D341Med (cell line): ENCODE measurements around the gene ZNF598.
A peak's percentile ranks its signal among the peaks of the same experiment; 100 is the strongest.

Experiments
- DNase-seq: peaks from one replicate; pipeline ENCODE4 v3.0.0; 2012; ENCODE audit warnings: low spot score

Gene ZNF598

GRCh38 chr16:1990351-1991134 is 19.1 kb downstream of the ZNF598 start:
- no peak for DNase-seq

DNA sequence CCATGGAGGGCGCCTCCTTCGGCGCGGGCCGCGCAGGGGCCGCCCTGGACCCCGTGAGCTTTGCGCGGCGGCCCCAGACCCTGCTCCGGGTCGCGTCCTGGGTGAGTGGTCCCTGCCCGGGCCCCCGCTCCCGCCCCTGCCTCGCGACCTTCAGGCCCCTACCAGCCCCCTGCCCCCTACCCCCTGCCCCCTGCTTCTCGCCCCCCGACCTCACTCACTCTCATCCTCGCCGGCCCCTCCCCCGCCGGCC is 19.6 kb downstream of the ZNF598 start:
- no peak for DNase-seq

DNA sequence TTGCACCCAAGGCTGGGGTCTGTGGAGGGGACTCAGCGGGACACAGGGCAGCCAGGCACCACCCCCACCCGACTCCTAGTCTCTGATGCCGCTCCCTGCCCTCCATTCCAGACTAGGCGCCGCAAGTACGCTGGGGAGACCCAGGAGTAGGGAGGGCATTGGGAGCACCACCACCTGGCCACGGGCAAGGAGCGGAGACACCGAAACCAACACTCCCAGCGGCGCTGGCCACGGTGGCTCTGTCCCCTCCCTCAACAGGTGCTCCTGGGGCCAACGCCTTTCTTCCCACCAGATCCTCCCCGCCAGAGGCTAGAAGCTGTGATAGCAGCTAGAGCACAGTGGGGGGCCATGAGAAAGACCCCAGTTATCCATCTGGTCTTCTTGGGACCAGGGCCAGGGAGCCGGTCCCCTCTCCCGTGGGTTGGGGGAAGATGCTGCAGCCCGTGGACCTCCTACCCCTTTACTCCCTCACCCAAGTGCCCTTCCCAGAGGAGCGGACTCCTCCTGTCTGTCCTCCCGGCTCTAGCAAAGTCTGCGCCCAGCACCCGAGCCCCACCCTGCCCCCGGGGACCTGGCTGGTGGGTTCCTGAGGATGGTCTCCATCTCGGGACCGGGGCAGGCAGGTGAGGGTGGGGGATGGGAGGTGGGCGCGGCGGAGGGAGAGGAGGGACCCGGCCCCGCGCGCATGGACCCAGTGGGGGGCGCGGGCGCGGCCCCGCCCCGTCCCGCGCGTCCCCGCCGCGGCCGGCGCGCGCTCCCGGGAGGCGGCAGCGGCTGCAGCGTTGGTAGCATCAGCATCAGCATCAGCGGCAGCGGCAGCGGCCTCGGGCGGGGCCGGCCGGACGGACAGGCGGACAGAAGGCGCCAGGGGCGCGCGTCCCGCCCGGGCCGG is 20.2 kb downstream of the ZNF598 start, which contains the start of gene SYNGR3:
SYNGR3 (plus strand) TSS at position 762 of the 892 bp plus-strand sequence. CDS start 133 bp downstream, outside the sequence.
- DNase-seq = peak; percentile 70

- DNase-seq = no peak
Measured at GRCh38 chr16:1987198-1987597, 22.4 kb downstream of the ZNF598 start.

- DNase-seq = no peak
Measured at GRCh38 chr16:1985466-1986150, 24.0 kb downstream of the ZNF598 start.

DNA sequence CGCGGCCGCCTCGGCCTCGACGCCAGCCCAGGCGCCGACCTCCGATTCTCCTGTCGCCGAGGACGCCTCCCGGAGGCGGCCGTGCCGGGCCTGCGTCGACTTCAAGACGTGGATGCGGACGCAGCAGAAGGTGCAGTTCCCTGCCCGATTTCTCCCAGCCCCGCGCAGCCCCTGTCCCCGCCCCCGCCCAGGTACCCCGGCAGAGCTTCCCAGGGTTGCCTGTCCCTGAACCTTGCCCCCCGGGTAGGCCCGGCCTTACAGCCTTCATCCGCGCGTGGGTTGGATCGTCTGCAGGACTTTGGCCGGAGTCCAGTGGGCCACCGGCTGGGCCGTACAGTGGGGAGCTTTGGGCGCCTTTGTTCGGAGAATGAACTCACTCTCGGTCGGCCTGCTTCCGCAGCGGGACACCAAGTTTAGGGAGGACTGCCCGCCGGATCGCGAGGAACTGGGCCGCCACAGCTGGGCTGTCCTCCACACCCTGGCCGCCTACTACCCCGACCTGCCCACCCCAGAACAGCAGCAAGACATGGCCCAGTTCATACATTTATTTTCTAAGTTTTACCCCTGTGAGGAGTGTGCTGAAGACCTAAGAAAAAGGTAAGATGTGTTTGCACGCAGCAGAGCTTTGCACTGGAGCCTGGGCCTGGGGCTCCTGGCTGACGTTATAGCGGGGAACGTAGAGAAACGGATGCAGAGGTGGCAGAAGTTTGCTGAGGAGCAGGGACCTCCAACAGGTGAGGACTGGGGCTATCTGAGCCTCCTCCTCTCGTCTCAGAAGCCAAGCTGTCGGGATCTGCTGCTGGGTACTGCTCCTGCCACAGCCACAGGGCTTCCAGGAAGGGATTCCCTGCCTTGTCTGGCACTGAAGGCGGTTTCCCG is 25.0 kb downstream of the ZNF598 start:
- DNase-seq = no peak

- peak; percentile 97 for DNase-seq
Measured at GRCh38 chr16:1983544-1984346, 25.9 kb downstream of the ZNF598 start, which contains the start of gene GFER. GFER (plus strand) TSS chr16:1984193; CDS start chr16:1984219, 26 bp downstream.

DNA sequence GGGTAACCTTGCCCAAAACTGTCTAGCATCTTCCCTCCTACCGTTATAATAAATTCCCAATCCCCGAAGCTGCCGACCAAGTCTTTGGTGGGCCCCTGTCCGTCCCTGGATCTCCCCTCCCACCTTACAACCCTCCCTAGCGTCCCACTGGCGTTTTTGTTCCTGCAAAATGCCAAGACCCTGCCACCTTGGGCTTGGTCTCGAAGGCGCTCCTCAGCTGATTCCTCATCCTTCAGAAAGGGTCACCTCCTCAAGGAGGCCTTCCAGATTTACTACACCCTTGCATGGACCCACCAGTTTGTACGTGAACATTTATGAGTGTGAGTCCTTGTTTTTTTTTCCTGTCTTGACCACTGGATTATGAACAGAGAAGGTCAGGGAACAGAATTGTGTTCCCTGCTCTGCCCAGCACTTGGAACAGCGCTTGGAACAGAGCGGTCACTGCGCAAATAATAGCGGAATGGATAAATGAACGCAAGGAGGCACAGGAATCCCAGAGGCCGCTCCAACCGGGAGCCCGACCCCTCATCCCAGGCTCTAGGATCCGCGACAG is 26.6 kb downstream of the ZNF598 start:
- no peak for DNase-seq

DNA sequence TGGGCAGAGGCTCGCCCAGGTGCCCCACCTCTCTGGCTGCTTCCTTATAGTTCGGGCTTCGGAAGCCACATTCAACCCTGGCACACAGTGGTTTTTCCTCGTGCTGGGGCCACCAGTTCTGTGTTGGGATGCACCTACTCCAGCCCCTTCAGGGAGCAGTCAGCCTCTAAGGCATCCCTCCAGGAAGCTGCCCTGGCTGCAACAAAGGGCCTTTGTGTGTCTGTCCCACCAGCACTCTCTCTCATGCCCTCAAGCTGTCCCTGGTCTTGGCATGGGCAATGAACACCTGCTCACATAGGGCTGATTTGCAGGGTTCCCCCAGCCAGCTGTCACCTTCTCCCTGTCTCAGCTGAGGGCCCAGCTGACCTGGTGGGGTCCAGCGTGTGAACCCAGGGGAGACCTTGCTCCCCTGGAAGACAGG is 27.6 kb downstream of the ZNF598 start:
- DNase-seq = no peak

GRCh38 chr16:1981398-1981836 is 28.2 kb downstream of the ZNF598 start, which contains the start of gene NOXO1:
NOXO1 (minus strand) TSS chr16:1981469; CDS start chr16:1981179, 290 bp downstream.
- DNase-seq = no peak

GRCh38 chr16:1980770-1981087 is 28.9 kb downstream of the ZNF598 start:
- DNase-seq = no peak

DNA sequence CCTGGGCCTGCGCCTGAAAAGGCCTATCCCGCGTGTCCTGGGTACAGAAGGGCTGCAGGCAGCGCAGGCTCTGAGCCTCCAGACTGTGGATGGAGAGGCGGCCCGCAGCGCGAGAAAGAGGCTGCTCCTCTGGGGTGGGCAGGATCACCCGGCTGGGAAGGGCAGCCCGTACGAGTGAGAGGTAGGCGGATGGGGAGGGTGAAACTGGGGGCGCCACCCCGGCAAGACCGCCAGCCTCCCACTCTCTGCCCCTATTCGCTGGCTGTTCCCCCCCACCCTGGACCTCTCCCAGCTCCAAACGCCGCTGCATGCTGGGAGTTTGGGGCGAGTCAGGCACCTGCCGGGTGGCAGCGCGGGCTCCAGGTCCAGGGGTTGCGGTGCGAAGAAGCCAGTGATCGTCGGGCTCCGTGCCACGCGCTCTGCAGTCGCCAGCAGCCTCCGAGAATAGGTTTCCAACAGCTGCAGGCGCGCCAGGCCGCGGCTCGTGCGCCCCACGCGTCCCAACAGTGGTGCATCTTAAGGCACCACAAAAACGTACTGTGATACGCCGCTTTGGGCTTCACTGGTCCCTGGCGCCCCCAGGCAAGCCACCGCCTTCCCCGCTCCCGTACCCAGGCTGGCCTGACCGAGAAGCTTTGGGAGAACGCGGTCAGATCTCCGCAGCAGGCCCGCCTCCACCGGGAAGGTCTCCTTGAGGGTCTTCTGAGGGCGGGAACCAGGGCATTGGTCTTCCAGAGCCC is 29.4 kb downstream of the ZNF598 start:
- no peak for DNase-seq

DNA sequence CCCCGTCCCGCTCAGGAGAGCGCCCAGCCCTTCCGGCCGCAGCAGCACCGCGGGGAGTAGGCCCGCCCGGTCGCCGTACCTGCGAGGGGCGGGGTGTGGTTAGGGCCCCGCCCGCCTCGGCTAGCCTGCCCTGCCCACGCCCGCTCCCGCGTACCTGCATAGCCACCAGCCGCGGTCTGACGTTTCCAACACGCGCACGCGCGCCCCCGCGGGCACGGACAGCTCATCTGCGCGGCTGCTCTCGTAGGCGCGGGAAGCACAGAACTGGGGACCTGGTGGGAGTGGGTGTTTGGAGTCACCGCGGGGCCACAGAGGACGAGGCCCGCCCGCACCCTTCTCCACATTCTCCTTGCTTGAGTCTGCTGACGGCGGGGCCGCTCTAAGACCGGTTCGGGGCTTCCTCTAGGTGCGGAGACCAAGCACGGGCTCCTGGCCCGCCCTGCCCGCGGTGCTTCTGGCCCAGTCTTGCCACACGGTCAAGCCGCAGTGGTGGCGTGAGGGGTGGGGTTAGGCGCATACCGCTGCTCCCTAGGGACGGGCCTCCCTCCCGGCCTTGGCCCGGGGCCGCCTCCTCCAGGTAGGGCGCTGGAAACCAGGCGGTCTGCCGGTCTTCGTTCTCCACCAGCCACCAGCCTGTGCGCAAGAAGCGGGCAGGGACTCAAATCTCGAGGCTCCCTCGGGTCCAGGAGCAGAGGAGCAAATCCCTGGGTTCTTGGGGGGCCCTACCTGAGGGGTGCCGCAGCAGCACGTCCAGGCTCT is 30.2 kb downstream of the ZNF598 start:
- no peak for DNase-seq

GRCh38 chr16:1978476-1979120 is 31.0 kb downstream of the ZNF598 start:
- DNase-seq = no peak

DNA sequence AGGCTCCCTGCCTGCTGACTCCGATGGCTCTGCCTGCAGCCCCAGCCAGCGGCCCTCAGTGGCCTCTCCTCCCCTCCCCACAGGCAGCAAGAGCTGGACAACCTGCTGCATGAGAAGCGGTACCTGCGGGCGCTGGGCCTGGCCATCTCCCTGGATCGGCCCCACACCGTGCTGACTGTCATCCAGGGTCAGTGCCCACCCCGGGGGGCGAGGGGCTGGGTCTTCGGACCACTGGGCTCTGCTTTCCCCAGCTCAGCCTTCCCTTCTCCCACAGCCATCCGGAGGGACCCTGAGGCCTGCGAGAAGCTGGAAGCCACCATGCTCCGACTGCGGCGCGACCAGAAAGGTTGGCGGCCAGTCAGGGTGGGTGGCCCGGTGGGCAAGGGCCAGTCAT is 31.7 kb downstream of the ZNF598 start:
- no peak for DNase-seq

GRCh38 chr16:1976951-1977874 is 32.4 kb downstream of the ZNF598 start:
- no peak for DNase-seq

GRCh38 chr16:1976216-1976520 is 33.5 kb downstream of the ZNF598 start:
- DNase-seq = no peak
